ENCODE measurements around the gene ZNF775. TPM values are rescaled to one million over a fixed set of nuclear protein-coding genes. Genes with fewer than 3 reads are reported as not detected.
A peak's percentile ranks its signal among the peaks of the same experiment; 100 is the strongest.

ZNF775 gene
- total and polyA plus RNA-seq, 12 donors, result 1.9 to 4.7 (median 2.9) TPM

GRCh38 chr7:150374026-150374425, 5.1 kb upstream of the ZNF775 start:
- Histone ChIP-seq H3K27ac (peak overlapping the region in 2 of 10 donors; percentile 32 to 44), H3K36me3 (peaks cover 0 to 57% (median 28%) of the 10 kb centered on the region in 9 donors), H3K4me3 (no peak overlapping the region), H3K4me1 (peaks cover 13 to 68% (median 40%) of the 10 kb centered on the region in 9 donors), H3K9me3 (no peaks in the 10 kb centered on the region), H3K27me3 (no peaks in the 10 kb centered on the region)
- no peak for ATAC-seq
- TF ChIP-seq, protein P1, sequence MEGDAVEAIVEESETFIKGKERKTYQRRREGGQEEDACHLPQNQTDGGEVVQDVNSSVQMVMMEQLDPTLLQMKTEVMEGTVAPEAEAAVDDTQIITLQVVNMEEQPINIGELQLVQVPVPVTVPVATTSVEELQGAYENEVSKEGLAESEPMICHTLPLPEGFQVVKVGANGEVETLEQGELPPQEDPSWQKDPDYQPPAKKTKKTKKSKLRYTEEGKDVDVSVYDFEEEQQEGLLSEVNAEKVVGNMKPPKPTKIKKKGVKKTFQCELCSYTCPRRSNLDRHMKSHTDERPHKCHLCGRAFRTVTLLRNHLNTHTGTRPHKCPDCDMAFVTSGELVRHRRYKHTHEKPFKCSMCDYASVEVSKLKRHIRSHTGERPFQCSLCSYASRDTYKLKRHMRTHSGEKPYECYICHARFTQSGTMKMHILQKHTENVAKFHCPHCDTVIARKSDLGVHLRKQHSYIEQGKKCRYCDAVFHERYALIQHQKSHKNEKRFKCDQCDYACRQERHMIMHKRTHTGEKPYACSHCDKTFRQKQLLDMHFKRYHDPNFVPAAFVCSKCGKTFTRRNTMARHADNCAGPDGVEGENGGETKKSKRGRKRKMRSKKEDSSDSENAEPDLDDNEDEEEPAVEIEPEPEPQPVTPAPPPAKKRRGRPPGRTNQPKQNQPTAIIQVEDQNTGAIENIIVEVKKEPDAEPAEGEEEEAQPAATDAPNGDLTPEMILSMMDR (IDR thresholded peaks at IDR 0.05), result no peak
- WGBS, 2 donors, result 78 to 82% methylated on average over 4 of the region's 4 CpGs
- no peak for DNase-seq
- intact Hi-C loops (cut with DNase I), result no loop called here

GRCh38 chr7:150374472-150374871, 4.7 kb upstream of the ZNF775 start:
- H3K4me1 ChIP-seq, result peaks cover 13 to 66% (median 37%) of the 10 kb centered on the region in 9 donors
- TF ChIP-seq, protein P1 (IDR thresholded peaks at IDR 0.05), result no peak
- H3K27ac ChIP-seq, result peak overlapping the region in 2 of 10 donors; percentile 32 to 44
- DNase-seq (no peak), ATAC-seq (no peak)
- H3K9me3 ChIP-seq, result no peaks in the 10 kb centered on the region
- peaks cover 0 to 57% (median 28%) of the 10 kb centered on the region in 9 donors for H3K36me3 ChIP-seq
- WGBS, 2 donors, result 75 to 90% methylated on average over 5 of the region's 5 CpGs
- intact Hi-C loops (cut with DNase I), result no loop called here
- no peaks in the 10 kb centered on the region for H3K27me3 ChIP-seq
- H3K4me3 ChIP-seq, result no peak overlapping the region

DNA sequence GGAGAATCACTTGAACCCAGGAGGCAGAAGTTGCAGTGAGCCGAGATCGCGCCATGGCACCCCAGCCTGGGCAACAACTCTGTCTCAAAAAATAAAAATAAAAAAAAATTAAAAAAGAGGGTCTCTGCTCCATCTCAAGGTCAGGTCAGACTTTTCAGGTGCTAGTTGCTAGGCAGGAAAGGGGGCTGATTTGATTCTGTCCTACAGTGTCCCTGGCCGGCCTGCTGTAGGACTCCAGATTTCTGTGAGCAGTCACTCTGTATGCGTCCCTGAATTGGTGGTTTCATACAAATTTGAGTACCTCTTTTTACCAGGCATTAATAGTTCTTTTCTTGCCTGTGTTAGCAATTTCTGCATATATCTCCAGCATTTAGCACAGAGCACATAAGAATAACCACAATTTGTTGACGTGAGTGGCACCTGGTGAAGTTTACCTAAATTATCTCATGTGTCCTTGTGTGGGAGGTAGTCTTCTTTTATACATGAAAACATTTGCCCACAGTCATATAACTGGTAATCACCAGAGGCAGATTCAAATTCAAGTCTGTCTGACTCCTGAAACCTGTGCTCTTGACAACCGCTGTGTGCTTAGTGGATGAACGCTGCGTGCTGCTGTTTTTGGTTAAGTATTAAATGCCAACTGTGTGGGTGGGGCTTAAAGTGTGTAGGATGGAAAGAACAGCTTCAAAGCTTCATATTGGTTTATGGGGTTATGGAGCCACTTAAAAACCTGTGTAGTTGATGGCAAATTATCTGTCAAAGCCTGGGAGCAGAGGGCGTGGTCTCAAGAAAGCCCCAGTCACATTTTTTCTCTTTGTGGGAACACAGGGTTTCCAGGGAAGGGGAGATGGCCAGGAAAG, 3.2 kb upstream of the ZNF775 start:
- ATAC-seq (no peak), DNase-seq (no peak)
- Histone ChIP-seq H3K4me1 (peaks cover 9 to 66% (median 35%) of the 10 kb centered on the region in 9 donors), H3K27ac (peak overlapping the region in 3 of 10 donors; percentile 1 to 45 (median 15)), H3K36me3 (peaks cover 0 to 44% (median 28%) of the 10 kb centered on the region in 9 donors), H3K4me3 (no peak overlapping the region), H3K27me3 (no peaks in the 10 kb centered on the region), H3K9me3 (no peaks in the 10 kb centered on the region)
- WGBS, 2 donors, result 88 to 90% methylated on average over 10 of the region's 10 CpGs
- intact Hi-C loops (cut with DNase I), result no loop called here
- TF ChIP-seq, protein P1 (IDR thresholded peaks at IDR 0.05), result no peak

DNA sequence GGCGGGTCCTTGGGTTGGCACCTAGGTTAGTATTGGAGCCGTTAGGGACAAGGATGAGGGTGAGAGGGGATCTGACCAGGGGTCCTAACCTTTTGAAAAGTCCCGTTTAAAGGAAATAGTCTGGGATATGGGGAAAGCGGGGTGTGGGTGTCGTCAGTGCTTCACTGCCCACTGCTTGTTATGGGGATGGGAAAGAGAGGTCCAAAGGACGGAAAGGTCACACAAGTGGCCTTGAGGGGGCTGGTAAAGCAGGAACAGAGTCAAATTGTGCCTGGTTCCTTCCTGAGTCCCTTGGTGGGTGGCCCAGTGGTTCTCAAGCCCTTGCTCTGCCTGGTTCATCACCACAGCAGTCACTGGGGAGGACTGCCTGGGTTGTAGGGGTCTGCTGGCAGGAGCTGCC, 2.6 kb upstream of the ZNF775 start:
- TF ChIP-seq, protein P1 (IDR thresholded peaks at IDR 0.05), result no peak
- H3K4me1 ChIP-seq, result peaks cover 9 to 62% (median 34%) of the 10 kb centered on the region in 9 donors
- DNase-seq (no peak), ATAC-seq (no peak)
- no peak overlapping the region for H3K4me3 ChIP-seq
- 78% methylated on average over 6 of the region's 6 CpGs for WGBS, 2 donors
- H3K27me3 ChIP-seq, result no peaks in the 10 kb centered on the region
- intact Hi-C loops (cut with DNase I), result no loop called here
- H3K27ac ChIP-seq, result peak overlapping the region in 4 of 10 donors; percentile 15 to 98 (median 24)
- no peaks in the 10 kb centered on the region for H3K9me3 ChIP-seq
- peaks cover 0 to 38% (median 22%) of the 10 kb centered on the region in 9 donors for H3K36me3 ChIP-seq
